Measurements from ENCODE around the gene FBXO47. TPM values are rescaled to one million over a fixed set of nuclear protein-coding genes. Genes with fewer than 3 reads are reported as not detected.

Gene FBXO47
- total and polyA plus RNA-seq, 2 donors (not counting 1 experiment from before 2014, with no cell fraction given), result not detected

GRCh38 chr17:38906460-38907228 is 60.6 kb downstream of the FBXO47 start:
- no peak overlapping the region for H3K4me3 ChIP-seq (ENCODE audit: control extremely low read depth in 1 of 5, extremely low read depth in 1 of 5, insufficient read depth in 1 of 5, low read depth in 2 of 5, low read length in 4 of 5)
- Mint-ChIP-seq H3K4me1 (peaks cover 33% of the 10 kb centered on the region), H3K27me3 (no peaks in the 10 kb centered on the region), H3K27ac (peak overlapping the region; percentile 68), H3K4me3 (no peak overlapping the region), H3K9me3 (ENCODE audit: insufficient read depth) (no peaks in the 10 kb centered on the region)
- peaks cover 95% of the 10 kb centered on the region for H3K79me2 ChIP-seq (ENCODE audit: control insufficient read depth, insufficient read depth, low read length)
- H3K9ac ChIP-seq (ENCODE audit: low read length), result no peak overlapping the region
- ATAC-seq (ENCODE audit: low read depth), result peak; percentile 10
- CTCF ChIA-PET, result interaction anchor here (0.9 to 1.7 kb wide), 7 partner anchors 15 to 247 kb away, joined by 4 to 5 read pairs (median 4); partner anchors contain the start of gene LASP1
- peak overlapping the region; percentile 11 for H3K4me2 ChIP-seq (replicated peaks; ENCODE audit: low read depth, low read length, poor library complexity, severe bottlenecking)
- H3K27me3 ChIP-seq (replicated peaks in 1 of 4; ENCODE audit: control extremely low read depth in 1 of 4, control insufficient read depth in 3 of 4, insufficient read depth in 4 of 4, low read length in 3 of 4), result no peaks in the 10 kb centered on the region
- peaks cover 66% of the 10 kb centered on the region for H4K20me1 ChIP-seq (ENCODE audit: control insufficient read depth, insufficient read depth, low read length, poor library complexity, severe bottlenecking)
- TF ChIP-seq EZH2 (IDR thresholded peaks at IDR 0.05; ENCODE audit: borderline replicate concordance, insufficient read depth, low read depth, low read length, poor library complexity, severe bottlenecking), result no peak
- TF ChIP-seq, protein P1, sequence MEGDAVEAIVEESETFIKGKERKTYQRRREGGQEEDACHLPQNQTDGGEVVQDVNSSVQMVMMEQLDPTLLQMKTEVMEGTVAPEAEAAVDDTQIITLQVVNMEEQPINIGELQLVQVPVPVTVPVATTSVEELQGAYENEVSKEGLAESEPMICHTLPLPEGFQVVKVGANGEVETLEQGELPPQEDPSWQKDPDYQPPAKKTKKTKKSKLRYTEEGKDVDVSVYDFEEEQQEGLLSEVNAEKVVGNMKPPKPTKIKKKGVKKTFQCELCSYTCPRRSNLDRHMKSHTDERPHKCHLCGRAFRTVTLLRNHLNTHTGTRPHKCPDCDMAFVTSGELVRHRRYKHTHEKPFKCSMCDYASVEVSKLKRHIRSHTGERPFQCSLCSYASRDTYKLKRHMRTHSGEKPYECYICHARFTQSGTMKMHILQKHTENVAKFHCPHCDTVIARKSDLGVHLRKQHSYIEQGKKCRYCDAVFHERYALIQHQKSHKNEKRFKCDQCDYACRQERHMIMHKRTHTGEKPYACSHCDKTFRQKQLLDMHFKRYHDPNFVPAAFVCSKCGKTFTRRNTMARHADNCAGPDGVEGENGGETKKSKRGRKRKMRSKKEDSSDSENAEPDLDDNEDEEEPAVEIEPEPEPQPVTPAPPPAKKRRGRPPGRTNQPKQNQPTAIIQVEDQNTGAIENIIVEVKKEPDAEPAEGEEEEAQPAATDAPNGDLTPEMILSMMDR (IDR thresholded peaks at IDR 0.05), result no peak
- H3K27ac ChIP-seq (ENCODE audit: low read length in 2 of 2), result peak overlapping the region in 1 of 2 donors; percentile 44
- peaks cover 13 to 34% of the 10 kb centered on the region in 2 donors for H3K4me1 ChIP-seq (ENCODE audit: control insufficient read depth in 2 of 2, insufficient read depth in 2 of 2, low read length in 2 of 2)
- no peak for DNase-seq
- H2AFZ ChIP-seq (ENCODE audit: insufficient read depth, low read depth, low read length, poor library complexity, severe bottlenecking), result no peak overlapping the region
- H3K36me3 ChIP-seq (replicated peaks in 1 of 2; ENCODE audit: control extremely low read depth in 1 of 2, control insufficient read depth in 1 of 2, extremely low read depth in 1 of 2, insufficient read depth in 2 of 2, low read length in 1 of 2), result peaks cover 8 to 53% of the 10 kb centered on the region in 2 experiments
- 78% methylated on average over 4 of the region's 7 CpGs for WGBS (ENCODE audit: insufficient coverage)
- H3K9me3 ChIP-seq (ENCODE audit: control extremely low read depth in 1 of 3, control insufficient read depth in 2 of 3, insufficient read depth in 1 of 3, low read length in 2 of 3), result no peaks in the 10 kb centered on the region
- POLR2A ChIA-PET, result interaction anchor here (1.2 kb wide), 1 partner anchor 37 kb away, joined by 3 read pairs; no protein-coding TSS in a partner anchor
- intact Hi-C loops (cut with micrococcal nuclease), result no loop called here

DNA sequence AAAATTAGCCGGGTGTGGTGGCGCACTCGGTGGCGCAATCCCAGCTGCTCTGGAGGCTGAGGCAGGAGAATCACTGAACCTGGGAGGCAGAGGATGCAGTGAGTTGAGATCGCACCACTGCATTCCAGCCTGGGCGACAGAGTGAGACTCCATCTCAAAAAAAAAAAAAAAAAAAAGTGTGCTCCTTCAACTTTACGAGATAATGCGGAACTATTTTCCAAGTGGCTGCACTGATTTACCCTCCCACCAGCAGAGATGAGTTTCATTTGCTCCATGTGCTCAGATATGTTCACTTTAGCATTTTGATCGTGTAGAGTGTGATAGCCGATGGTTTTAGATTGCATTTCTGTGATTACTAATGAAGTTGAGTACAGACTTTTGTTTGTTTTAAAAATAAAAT is 61.8 kb downstream of the FBXO47 start:
- Histone ChIP-seq H3K4me2 (replicated peaks; ENCODE audit: low read depth, low read length, poor library complexity, severe bottlenecking) (peak overlapping the region; percentile 2), H4K20me1 (ENCODE audit: control insufficient read depth, insufficient read depth, low read length, poor library complexity, severe bottlenecking) (peaks cover 53% of the 10 kb centered on the region), H3K79me2 (ENCODE audit: control insufficient read depth, insufficient read depth, low read length) (peaks cover 97% of the 10 kb centered on the region), H3K4me3 (ENCODE audit: control extremely low read depth in 1 of 5, extremely low read depth in 1 of 5, insufficient read depth in 1 of 5, low read depth in 2 of 5, low read length in 4 of 5) (no peak overlapping the region), H3K36me3 (replicated peaks in 1 of 2; ENCODE audit: control extremely low read depth in 1 of 2, control insufficient read depth in 1 of 2, extremely low read depth in 1 of 2, insufficient read depth in 2 of 2, low read length in 1 of 2) (peaks cover 8 to 56% of the 10 kb centered on the region in 2 experiments), H3K9me3 (ENCODE audit: control extremely low read depth in 1 of 3, control insufficient read depth in 2 of 3, insufficient read depth in 1 of 3, low read length in 2 of 3) (no peaks in the 10 kb centered on the region), H3K27me3 (replicated peaks in 1 of 4; ENCODE audit: control extremely low read depth in 1 of 4, control insufficient read depth in 3 of 4, insufficient read depth in 4 of 4, low read length in 3 of 4) (no peaks in the 10 kb centered on the region), H3K27ac (ENCODE audit: low read length in 2 of 2) (no peak overlapping the region), H2AFZ (ENCODE audit: insufficient read depth, low read depth, low read length, poor library complexity, severe bottlenecking) (no peak overlapping the region), H3K4me1 (ENCODE audit: control insufficient read depth in 2 of 2, insufficient read depth in 2 of 2, low read length in 2 of 2) (peaks cover 13 to 44% of the 10 kb centered on the region in 2 donors), H3K9ac (ENCODE audit: low read length) (no peak overlapping the region)
- intact Hi-C loops (cut with micrococcal nuclease), result no loop called here
- H3K9me3 Mint-ChIP-seq (ENCODE audit: insufficient read depth), result no peaks in the 10 kb centered on the region
- ChIA-PET CTCF (no interaction called here), POLR2A (no interaction called here)
- H3K27me3 Mint-ChIP-seq, result no peaks in the 10 kb centered on the region
- 73% methylated on average over 2 of the region's 10 CpGs for WGBS (ENCODE audit: insufficient coverage)
- no peak for TF ChIP-seq EZH2 (IDR thresholded peaks at IDR 0.05; ENCODE audit: borderline replicate concordance, insufficient read depth, low read depth, low read length, poor library complexity, severe bottlenecking)
- TF ChIP-seq, protein P1 (IDR thresholded peaks at IDR 0.05), result no peak
- ATAC-seq (ENCODE audit: low read depth), result peak; percentile 55
- peaks cover 38% of the 10 kb centered on the region for H3K4me1 Mint-ChIP-seq
- peak; percentile 46 for DNase-seq
- H3K4me3 Mint-ChIP-seq, result peak overlapping the region; percentile 40
- peak overlapping the region; percentile 56 for H3K27ac Mint-ChIP-seq
